GM23248 (cell line): Measurements from ENCODE around the gene UPK3BL1.
"Not testable (repeated sequence)": the region's sequence is repeated elsewhere in the genome, so short reads cannot be mapped to it uniquely, and the experiment has no call there.

Experiments used
- EZH2 ChIP-seq: fragments of 200-600 bp; sonication (generic); IDR thresholded peaks from 2 replicates; pipeline ENCODE4 v1.6.1; 2018; ENCODE audit warnings: antibody characterized with exemption, mild to moderate bottlenecking; ENCODE audit not compliant: insufficient read depth, poor library complexity, severe bottlenecking
- EZH2phosphoT487 ChIP-seq: fragments of 200-600 bp; sonication (generic); IDR thresholded peaks from 2 replicates; pipeline ENCODE4 v1.6.1; 2018; ENCODE audit warnings: antibody characterized with exemption, moderate library complexity, mild to moderate bottlenecking, low read depth; ENCODE audit not compliant: insufficient read depth

DNA sequence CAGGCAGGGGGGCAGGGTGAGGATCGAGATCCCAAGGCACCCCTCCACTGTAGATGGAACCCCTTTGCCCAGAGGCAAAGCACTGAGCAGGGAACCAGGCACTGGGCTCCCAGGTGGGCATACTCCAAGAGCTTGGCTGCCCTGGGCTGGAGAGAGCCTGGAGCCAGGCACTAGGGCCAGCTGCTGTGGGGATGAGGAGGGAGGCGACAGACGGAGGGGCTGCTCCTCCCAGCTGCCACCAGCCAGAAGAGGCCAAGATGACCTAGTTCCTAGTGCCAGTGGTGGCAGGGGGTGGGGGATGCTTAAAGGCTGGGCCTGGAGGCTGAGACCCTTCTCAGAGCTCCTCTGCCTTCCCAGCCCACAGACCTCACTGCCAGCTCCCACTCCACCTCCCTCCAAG, 27.7 kb downstream of the UPK3BL1 start:
- TF ChIP-seq EZH2phosphoT487, EZH2: not testable (repeated sequence)
